ENCODE results near the gene ELMO1.

- TF ChIP-seq, protein P1, sequence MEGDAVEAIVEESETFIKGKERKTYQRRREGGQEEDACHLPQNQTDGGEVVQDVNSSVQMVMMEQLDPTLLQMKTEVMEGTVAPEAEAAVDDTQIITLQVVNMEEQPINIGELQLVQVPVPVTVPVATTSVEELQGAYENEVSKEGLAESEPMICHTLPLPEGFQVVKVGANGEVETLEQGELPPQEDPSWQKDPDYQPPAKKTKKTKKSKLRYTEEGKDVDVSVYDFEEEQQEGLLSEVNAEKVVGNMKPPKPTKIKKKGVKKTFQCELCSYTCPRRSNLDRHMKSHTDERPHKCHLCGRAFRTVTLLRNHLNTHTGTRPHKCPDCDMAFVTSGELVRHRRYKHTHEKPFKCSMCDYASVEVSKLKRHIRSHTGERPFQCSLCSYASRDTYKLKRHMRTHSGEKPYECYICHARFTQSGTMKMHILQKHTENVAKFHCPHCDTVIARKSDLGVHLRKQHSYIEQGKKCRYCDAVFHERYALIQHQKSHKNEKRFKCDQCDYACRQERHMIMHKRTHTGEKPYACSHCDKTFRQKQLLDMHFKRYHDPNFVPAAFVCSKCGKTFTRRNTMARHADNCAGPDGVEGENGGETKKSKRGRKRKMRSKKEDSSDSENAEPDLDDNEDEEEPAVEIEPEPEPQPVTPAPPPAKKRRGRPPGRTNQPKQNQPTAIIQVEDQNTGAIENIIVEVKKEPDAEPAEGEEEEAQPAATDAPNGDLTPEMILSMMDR (IDR thresholded peaks at IDR 0.05; ENCODE audit: borderline replicate concordance, extremely low read depth, low read length, poor library complexity, severe bottlenecking): no peak
- TF ChIP-seq EZH2 (IDR thresholded peaks at IDR 0.05; ENCODE audit: borderline replicate concordance, low read depth, low read length, severe bottlenecking): no peak
Observed at GRCh38 chr7:36984041-36984521, 464.6 kb downstream of the ELMO1 start.

Data from DND-41 (cell line).